T-cell (primary cell): Measurements from ENCODE around the gene JCHAIN. TPM values are rescaled to one million over a fixed set of nuclear protein-coding genes. Genes with fewer than 3 reads are reported as not detected.

Experiments used
- ATAC-seq, 4 experiments: fragments of 200-7000 bp in 3 of 4; fragments of 150-1000 bp in 1 of 4; cut with Tn5 transposase; replicated peaks in 1 of 4; 1 replicate in 3 of 4; 2 replicates in 1 of 4; pipeline ENCODE4 v1.10.0; 2021; ENCODE audit warnings: moderate library complexity in 3 of 4, mild to moderate bottlenecking in 2 of 4, moderate number of reproducible peaks in 1 of 4
- CTCF ChIA-PET, 2 donors: fragments of 300-600 bp; sonication (Branson Sonifier 250); formaldehyde crosslinking; loops; one replicate each; lab custom pipeline; 2022; ENCODE audit warnings: antibody characterized with exemption in 2 of 2; lab: Charles Lee
- POLR2A ChIA-PET, 2 donors: fragments of 300-600 bp; sonication (Branson Sonifier 250); formaldehyde crosslinking; loops; one replicate each; lab custom pipeline; 2022; ENCODE audit warnings: antibody characterized with exemption in 2 of 2; lab: Charles Lee
- DNase-seq, 35 experiments: peaks; one replicate each; pipeline versions ENCODE4 v3.0.0 to v3.0.0-alpha.2; 2013 to 2023
- H3K27ac ChIP-seq: one replicate; pipeline ENCODE4 v1.5.1; 2013; ENCODE audit warnings: low read length
- H3K27me3 ChIP-seq, 2 experiments: replicated peaks in 1 of 2; 1 replicate in 1 of 2; 2 replicates in 1 of 2; pipeline versions ENCODE4 v1.6.1 to v1.7.0; 2013; ENCODE audit warnings: low read length in 1 of 2, mixed read lengths in 1 of 2; ENCODE audit not compliant: control insufficient read depth in 2 of 2, insufficient read depth in 2 of 2; ENCODE audit errors: extremely low read depth in 1 of 2
- H3K36me3 ChIP-seq, 2 donors: 1 replicate in 1 of 2; 2 replicates in 1 of 2; pipeline versions ENCODE4 v1.6.1 to v1.7.0; 2013; ENCODE audit warnings: low read length in 1 of 2; ENCODE audit not compliant: control insufficient read depth in 2 of 2, insufficient read depth in 1 of 2; ENCODE audit errors: extremely low read depth in 1 of 2
- H3K4me1 ChIP-seq, 2 experiments: 1 replicate in 1 of 2; 2 replicates in 1 of 2; pipeline versions ENCODE4 v1.6.1 to v1.7.0; 2013; ENCODE audit warnings: low read length in 2 of 2, mixed read lengths in 1 of 2; ENCODE audit not compliant: insufficient read depth in 2 of 2, control insufficient read depth in 1 of 2; ENCODE audit errors: extremely low read depth in 1 of 2
- H3K4me3 ChIP-seq, 2 donors: 1 replicate in 1 of 2; 2 replicates in 1 of 2; pipeline versions ENCODE4 v1.5.1 to v1.7.0; 2013; ENCODE audit warnings: mild to moderate bottlenecking in 2 of 2, low read length in 1 of 2, moderate library complexity in 1 of 2; ENCODE audit not compliant: control insufficient read depth in 1 of 2; ENCODE audit errors: extremely low read depth in 1 of 2
- H3K9me3 ChIP-seq: 2 replicates; pipeline ENCODE4 v1.7.0; 2013
- H3K27ac Mint-ChIP-seq, 2 donors: one replicate each; pipeline ENCODE4 v1.8.0; 2020 to 2021; ENCODE audit warnings: mild to moderate bottlenecking in 2 of 2, mixed read lengths in 2 of 2
- H3K27me3 Mint-ChIP-seq, 2 donors: one replicate each; pipeline ENCODE4 v1.8.0; 2021 to 2022; ENCODE audit warnings: mixed read lengths in 2 of 2
- H3K36me3 Mint-ChIP-seq: one replicate; pipeline ENCODE4 v1.8.0; 2021; ENCODE audit warnings: mixed read lengths
- H3K4me1 Mint-ChIP-seq, 3 donors: one replicate each; pipeline ENCODE4 v1.8.0; 2020 to 2022; ENCODE audit warnings: mixed read lengths in 3 of 3, mild to moderate bottlenecking in 1 of 3
- H3K4me3 Mint-ChIP-seq, 3 donors: one replicate each; pipeline ENCODE4 v1.8.0; 2020 to 2022; ENCODE audit warnings: mild to moderate bottlenecking in 3 of 3, mixed read lengths in 3 of 3, moderate library complexity in 3 of 3
- H3K9me3 Mint-ChIP-seq, 3 donors: one replicate each; pipeline ENCODE4 v1.8.0; 2020 to 2022; ENCODE audit warnings: mixed read lengths in 3 of 3
- WGBS: methylation state at CpG from one replicate; pipeline ENCODE4 v1.1.5; 2013; ENCODE audit warnings: missing lambda C conversion rate; ENCODE audit not compliant: insufficient coverage; 5-methylcytosine and 5-hydroxymethylcytosine counted together
- total RNA-seq, 35 experiments: library from RNA in 6 of 35; stranded (reverse) in 6 of 35; fragments of 120-200 nt in 1 of 35; gene quantifications; one replicate each; pipeline versions ENCODE4 v1.2.1 to v1.2.4 and lab custom pipeline; 2013 to 2026

JCHAIN gene
- total RNA-seq (10 to 100 TPM in 2 of 5 donors, 1 to 10 TPM in 3; 4.8 to 23.6 (median 8.9) TPM), total RNA-seq (lab: John Stamatoyannopoulos, UW) (1.2 to 18.4 (median 4.1) reads per million in 29 experiments)
- total RNA-seq (2013): 7.3 TPM

- no CpG with 5 or more reads among the region's 1 CpG for WGBS
- H3K27me3 Mint-ChIP-seq: peaks cover 4 to 6% of the 10 kb centered on the region in 2 donors
- H3K27ac ChIP-seq: no peak within 1 kb of the TSS
- peak within 1 kb of the TSS in 1 of 3 donors; percentile 45 for H3K4me3 Mint-ChIP-seq
- H3K4me3 ChIP-seq: no peak within 1 kb of the TSS
- no peaks in the 10 kb centered on the region for H3K36me3 ChIP-seq
- DNase-seq: no peak
- no peaks in the 10 kb centered on the region for H3K9me3 Mint-ChIP-seq
- H3K9me3 ChIP-seq: no peaks in the 10 kb centered on the region
- peaks cover 0 to 2% of the 10 kb centered on the region in 2 experiments for H3K27me3 ChIP-seq
- H3K4me1 Mint-ChIP-seq: peaks cover 0 to 11% (median 2%) of the 10 kb centered on the region in 3 donors
- H3K4me1 ChIP-seq: no peaks in the 10 kb centered on the region
- no peak for ATAC-seq
- no peaks in the 10 kb centered on the region for H3K36me3 Mint-ChIP-seq
- H3K27ac Mint-ChIP-seq: no peak within 1 kb of the TSS
- ChIA-PET CTCF (interaction anchor here in 1 of 2 donors (1.0 kb wide), 1 partner anchor 344 kb away, joined by 5 read pairs; no protein-coding TSS in a partner anchor), POLR2A (interaction anchor here in 1 of 2 donors (1.3 kb wide), 1 partner anchor 10 kb away, joined by 4 read pairs; no protein-coding TSS in a partner anchor)
Observed at GRCh38 chr4:70666369-70666768, at the start of gene JCHAIN. JCHAIN (minus strand) TSS chr4:70666508; CDS start chr4:70666490, 18 bp downstream.

GRCh38 chr4:70715097-70715496, 48.8 kb upstream of the JCHAIN start:
- 93% methylated on average over 2 of the region's 6 CpGs for WGBS
- peaks cover 3 to 4% of the 10 kb centered on the region in 2 experiments for H3K4me1 ChIP-seq
- no peak overlapping the region for H3K27ac ChIP-seq
- H3K9me3 ChIP-seq: no peaks in the 10 kb centered on the region
- ChIA-PET POLR2A (no interaction called here), CTCF (interaction anchor here in 1 of 2 donors (0.6 kb wide), 1 partner anchor 63 kb away, joined by 4 read pairs; no protein-coding TSS in a partner anchor)
- no peak overlapping the region for H3K27ac Mint-ChIP-seq
- no peaks in the 10 kb centered on the region for H3K9me3 Mint-ChIP-seq
- no peak overlapping the region for H3K4me3 Mint-ChIP-seq
- H3K36me3 ChIP-seq: no peaks in the 10 kb centered on the region
- no peaks in the 10 kb centered on the region for H3K27me3 Mint-ChIP-seq
- ATAC-seq (no peak), DNase-seq (no peak)
- no peaks in the 10 kb centered on the region for H3K27me3 ChIP-seq
- peaks cover 25 to 45% (median 41%) of the 10 kb centered on the region in 3 donors for H3K4me1 Mint-ChIP-seq
- H3K4me3 ChIP-seq: no peak overlapping the region
- no peaks in the 10 kb centered on the region for H3K36me3 Mint-ChIP-seq

DNA sequence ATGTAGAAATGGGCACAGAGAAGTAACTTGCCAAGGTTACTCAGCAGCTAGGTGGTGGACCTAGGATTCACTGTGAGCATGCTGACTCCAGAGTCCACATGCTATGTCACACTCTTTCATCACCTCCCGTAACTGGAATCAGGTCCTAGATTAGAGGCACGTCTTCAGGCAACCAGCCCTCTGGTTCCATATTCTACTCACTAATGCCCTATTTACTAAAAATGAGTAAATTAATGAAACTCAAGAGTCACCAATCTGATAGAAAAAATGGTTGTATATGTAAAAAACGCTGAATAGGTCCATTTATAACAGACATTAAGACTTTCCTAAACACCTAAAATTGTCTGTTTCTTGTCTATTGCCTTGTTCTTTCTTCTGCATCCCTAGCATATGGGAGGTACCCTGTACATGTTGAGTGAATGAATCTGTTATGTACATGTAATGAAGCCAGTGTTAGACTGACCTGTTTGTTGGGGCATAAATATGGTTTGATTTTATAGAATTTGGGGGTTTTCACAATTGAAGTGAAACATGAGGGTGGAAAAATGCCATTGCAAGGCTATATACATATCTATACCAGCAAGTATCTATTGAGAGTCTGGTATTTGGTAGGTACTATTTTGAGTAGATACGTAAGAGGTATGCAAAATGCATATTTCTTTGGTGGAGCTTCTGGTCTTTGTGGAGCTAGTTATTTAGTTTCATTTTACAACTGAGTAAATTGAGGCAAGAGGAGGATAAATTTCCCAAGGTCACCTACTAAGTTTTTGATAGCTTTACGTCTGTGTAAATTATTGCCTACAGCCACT, 48.0 kb upstream of the JCHAIN start:
- WGBS: no CpG with 5 or more reads among the region's 5 CpGs
- CTCF ChIA-PET: no interaction called here
- Histone ChIP-seq H3K9me3 (no peaks in the 10 kb centered on the region), H3K4me3 (no peak overlapping the region), H3K4me1 (peaks cover 3 to 4% of the 10 kb centered on the region in 2 experiments), H3K27me3 (no peaks in the 10 kb centered on the region), H3K27ac (no peak overlapping the region), H3K36me3 (no peaks in the 10 kb centered on the region)
- Mint-ChIP-seq H3K27me3 (no peaks in the 10 kb centered on the region), H3K4me1 (peaks cover 30 to 52% (median 49%) of the 10 kb centered on the region in 3 donors), H3K4me3 (no peak overlapping the region), H3K36me3 (no peaks in the 10 kb centered on the region), H3K9me3 (no peaks in the 10 kb centered on the region), H3K27ac (no peak overlapping the region)
- ATAC-seq: no peak
- POLR2A ChIA-PET: no interaction called here
- DNase-seq: no peak

DNA sequence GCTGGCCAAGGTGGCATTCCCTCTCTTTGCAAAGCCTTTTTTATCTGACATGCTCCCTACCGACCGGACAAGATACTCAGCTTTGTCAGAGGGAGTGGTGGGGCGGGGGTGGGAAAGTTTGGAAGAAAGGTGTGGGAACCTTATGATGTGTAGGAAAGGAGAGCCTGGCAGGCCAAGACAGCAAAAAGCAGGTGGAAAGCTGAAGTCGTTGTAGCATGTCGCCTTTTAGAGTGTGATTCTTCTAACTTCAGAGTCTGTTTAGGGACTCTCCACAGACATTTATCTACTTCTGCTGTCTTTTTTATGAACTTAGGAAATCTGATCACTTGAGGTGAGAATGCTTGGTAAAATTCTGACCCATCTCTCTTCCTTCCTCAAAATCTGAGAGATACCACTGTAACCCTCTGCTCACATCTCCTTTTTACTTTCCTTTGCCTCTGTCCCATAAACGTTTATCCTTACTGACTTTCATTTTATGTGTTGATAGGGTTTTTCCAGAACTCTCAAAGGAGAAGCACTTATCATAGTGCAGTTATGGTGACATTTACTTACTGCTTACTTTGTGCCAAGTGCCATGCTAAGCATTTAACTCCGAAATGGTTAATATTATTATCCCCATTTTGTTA, 47.3 kb upstream of the JCHAIN start:
- H3K36me3 Mint-ChIP-seq: no peaks in the 10 kb centered on the region
- no peak for DNase-seq
- no peaks in the 10 kb centered on the region for H3K27me3 ChIP-seq
- peaks cover 3 to 4% of the 10 kb centered on the region in 2 experiments for H3K4me1 ChIP-seq
- ATAC-seq: peak in 1 of 4 experiments; percentile 20
- H3K36me3 ChIP-seq: no peaks in the 10 kb centered on the region
- H3K4me3 Mint-ChIP-seq: no peak overlapping the region
- no peak overlapping the region for H3K27ac Mint-ChIP-seq
- WGBS: 40% methylated on average over 1 of the region's 7 CpGs
- H3K27me3 Mint-ChIP-seq: no peaks in the 10 kb centered on the region
- peaks cover 32 to 53% (median 51%) of the 10 kb centered on the region in 3 donors for H3K4me1 Mint-ChIP-seq
- H3K4me3 ChIP-seq: no peak overlapping the region
- H3K27ac ChIP-seq: no peak overlapping the region
- ChIA-PET POLR2A (interaction anchor here in 1 of 2 donors (0.7 kb wide), 1 partner anchor 15 kb away, joined by 3 read pairs; no protein-coding TSS in a partner anchor), CTCF (interaction anchor here in 1 of 2 donors (0.7 kb wide), 1 partner anchor 21 kb away, joined by 4 read pairs; no protein-coding TSS in a partner anchor)
- no peaks in the 10 kb centered on the region for H3K9me3 Mint-ChIP-seq
- no peaks in the 10 kb centered on the region for H3K9me3 ChIP-seq

DNA sequence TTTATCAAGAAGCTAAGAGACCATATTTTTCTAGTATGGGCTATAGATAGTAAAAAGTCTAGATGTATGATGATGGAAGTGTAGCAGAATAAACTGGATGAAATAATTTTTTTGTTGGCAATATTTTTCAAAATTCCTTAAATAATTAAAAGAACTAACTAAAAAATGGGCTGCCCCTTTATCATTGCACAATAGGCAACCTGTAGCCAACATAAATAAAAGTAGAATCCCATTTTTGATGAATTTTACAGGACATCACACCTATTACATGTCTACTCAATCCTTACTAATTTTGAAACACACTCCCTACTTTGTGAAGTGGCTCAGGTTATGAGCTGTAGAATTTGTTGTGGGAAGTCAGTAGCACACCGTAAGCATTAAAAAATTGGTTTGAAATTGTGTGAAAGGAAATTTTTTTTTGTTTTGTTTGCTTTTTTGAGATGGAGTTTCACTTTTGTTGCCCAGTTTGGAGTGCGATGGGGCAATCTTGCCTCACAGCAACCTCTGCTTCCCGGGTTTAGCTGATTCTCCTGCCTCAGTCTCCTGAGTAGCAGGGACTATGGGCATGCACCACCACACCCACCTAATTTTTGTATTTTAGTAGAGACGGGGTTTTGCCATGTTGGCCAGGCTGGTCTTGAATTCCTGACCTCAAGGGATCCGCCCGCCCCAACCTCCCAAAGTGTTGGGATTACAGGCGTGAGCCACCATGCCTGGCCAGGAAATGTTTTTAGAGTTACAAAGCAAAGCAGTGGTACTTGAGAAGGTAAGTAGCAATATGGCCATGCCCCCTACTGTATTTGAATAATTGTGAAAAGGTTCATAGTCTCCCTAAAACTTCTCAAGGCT, 46.5 kb upstream of the JCHAIN start:
- Mint-ChIP-seq H3K9me3 (no peaks in the 10 kb centered on the region), H3K4me3 (no peak overlapping the region), H3K4me1 (peaks cover 32 to 53% (median 51%) of the 10 kb centered on the region in 3 donors), H3K36me3 (no peaks in the 10 kb centered on the region), H3K27ac (no peak overlapping the region), H3K27me3 (no peaks in the 10 kb centered on the region)
- H3K27me3 ChIP-seq: no peaks in the 10 kb centered on the region
- no peak for DNase-seq
- ATAC-seq: no peak
- no peak overlapping the region for H3K4me3 ChIP-seq
- no peaks in the 10 kb centered on the region for H3K9me3 ChIP-seq
- H3K4me1 ChIP-seq: peaks cover 3 to 4% of the 10 kb centered on the region in 2 experiments
- no peak overlapping the region for H3K27ac ChIP-seq
- 100% methylated on average over 4 of the region's 7 CpGs for WGBS
- CTCF ChIA-PET: interaction anchor here (0.6 to 1.3 kb wide), 4 partner anchors 9 to 34 kb away, joined by 3 to 5 read pairs (median 4); no protein-coding TSS in a partner anchor
- POLR2A ChIA-PET: interaction anchor here (0.6 to 0.9 kb wide), 5 partner anchors 16 to 284 kb away, joined by 3 to 6 read pairs (median 3); no protein-coding TSS in a partner anchor
- no peaks in the 10 kb centered on the region for H3K36me3 ChIP-seq
